HepG2 (cell line): ENCODE data around the gene SLC2A8. TPM values are rescaled to one million over a fixed set of nuclear protein-coding genes. Genes with fewer than 3 reads are reported as not detected.

ENCODE experiments used
- ATAC-seq: fragments of 200-7000 bp; cut with Tn5 transposase; 3 replicates; pipeline ENCODE4 v1.9.1; 2020; ENCODE audit warnings: mild to moderate bottlenecking, moderate library complexity
- BruUV-seq: library from RNA; stranded (reverse); fragments of 400-500 nt; replicated peaks from 2 replicates; lab custom pipeline; 2021; lab: Mats Ljungman, UMichigan
- CTCF ChIA-PET: fragments of 300-600 bp; formaldehyde crosslinking; extraction: SDS; loops from one replicate; lab custom pipeline; 2021; ENCODE audit warnings: low total read pairs, inconsistent platforms, low intra/inter-chr PET ratio; lab: Yijun Ruan, JAX
- POLR2A ChIA-PET: fragments of 350-600 bp; sonication (Branson Sonifier 250); formaldehyde crosslinking; loops from one replicate; lab custom pipeline; 2020; ENCODE audit warnings: antibody characterized with exemption, inconsistent platforms; lab: Yijun Ruan, JAX
- DNase-seq: peaks from one replicate; pipeline ENCODE4 v3.0.0-alpha.2; 2015; ENCODE audit warnings: low spot score
- FAIRE-seq: peaks from 3 replicates; lab custom pipeline; 2011; peaks lifted over from hg19 to GRCh38; lab: Jason Lieb, UNC
- H2AFZ ChIP-seq: one replicate; pipeline ENCODE4 v1.6.1; 2011; ENCODE audit warnings: low read length, inconsistent platforms
- H3K27ac ChIP-seq: fragments of 300-600 bp; 3 replicates; pipeline ENCODE4 v1.8.0; 2011; ENCODE audit warnings: mixed run types, mild to moderate bottlenecking, mixed read lengths, low read length, inconsistent platforms; ENCODE audit not compliant: insufficient read depth; ENCODE audit errors: extremely low read length
- H3K27me3 ChIP-seq, 2 experiments: fragments of 200-600 bp in 1 of 2; 2 replicates in 1 of 2; 3 replicates in 1 of 2; pipeline versions ENCODE4 v1.6.0 to v1.8.0; 2011; ENCODE audit warnings: low read length in 2 of 2, mild to moderate bottlenecking in 2 of 2, moderate library complexity in 2 of 2, inconsistent platforms in 1 of 2; ENCODE audit not compliant: insufficient read depth in 2 of 2, control insufficient read depth in 1 of 2
- H3K36me3 ChIP-seq, 2 experiments: fragments of 200-600 bp in 1 of 2; replicated peaks in 1 of 2; 2 replicates in 1 of 2; 3 replicates in 1 of 2; pipeline versions ENCODE4 v1.5.1 to v1.8.0; 2011; ENCODE audit warnings: low read length in 2 of 2, inconsistent platforms in 1 of 2; ENCODE audit not compliant: insufficient read depth in 2 of 2, control insufficient read depth in 1 of 2
- H3K4me1 ChIP-seq: 2 replicates; pipeline ENCODE4 v1.5.1; 2012; ENCODE audit warnings: low read length, inconsistent platforms; ENCODE audit not compliant: insufficient read depth
- H3K4me2 ChIP-seq: 2 replicates; pipeline ENCODE4 v1.6.0; 2011; ENCODE audit warnings: low read depth, low read length, inconsistent platforms
- H3K4me3 ChIP-seq, 3 experiments: fragments of 200-600 bp in 1 of 3; sonication (generic), shearing (Covaris generic) in 1 of 3; replicated peaks in 1 of 3; 2 replicates each; pipeline ENCODE4 v1.5.1; 2011 to 2016; ENCODE audit warnings: low read length in 3 of 3, inconsistent platforms in 2 of 3, low read depth in 2 of 3, mild to moderate bottlenecking in 2 of 3, control low read depth in 1 of 3, mixed read lengths in 1 of 3; ENCODE audit not compliant: insufficient read depth in 1 of 3
- H3K79me2 ChIP-seq: one replicate; pipeline ENCODE4 v1.6.1; 2011; ENCODE audit warnings: low read length, inconsistent platforms; ENCODE audit not compliant: insufficient read depth
- H3K9ac ChIP-seq: 2 replicates; pipeline ENCODE4 v1.6.0; 2011; ENCODE audit warnings: mild to moderate bottlenecking, low read depth, low read length, inconsistent platforms; ENCODE audit not compliant: insufficient read depth
- H3K9me3 ChIP-seq: 2 replicates; pipeline ENCODE4 v1.5.1; 2012; ENCODE audit warnings: mild to moderate bottlenecking, low read length
- H4K20me1 ChIP-seq: 2 replicates; pipeline ENCODE4 v1.6.0; 2011; ENCODE audit warnings: inconsistent platforms, mild to moderate bottlenecking, low read length, moderate library complexity; ENCODE audit not compliant: insufficient read depth
- ARNT2 ChIP-seq: sonication (generic); formaldehyde crosslinking; IDR thresholded peaks from 2 replicates; pipeline ENCODE4 v1.8.0; 2022; ENCODE audit warnings: mild to moderate bottlenecking, low read depth, missing genetic modification reagents, moderate library complexity
- EP300 ChIP-seq, 3 experiments: sonication (generic) in 1 of 3; formaldehyde crosslinking in 1 of 3; IDR thresholded peaks; 2 replicates each; pipeline versions ENCODE4 v1.5.1 to v1.6.1; 2011 to 2020; ENCODE audit warnings: low read depth in 2 of 3, low read length in 2 of 3, borderline replicate concordance in 1 of 3, improper control_type of control experiment in 1 of 3, mild to moderate bottlenecking in 1 of 3, missing genetic modification reagents in 1 of 3, moderate library complexity in 1 of 3
- MXD4 ChIP-seq: IDR thresholded peaks from 2 replicates; pipeline ENCODE4 v1.6.1; 2016; ENCODE audit warnings: mild to moderate bottlenecking, missing biosample characterization, missing genetic modification reagents
- NONO ChIP-seq, 2 experiments: fragments of 450-650 bp in 1 of 2; sonication (generic) in 1 of 2; formaldehyde crosslinking in 1 of 2; IDR thresholded peaks in 1 of 2; conservative IDR thresholded peaks in 1 of 2; 2 replicates each; pipeline versions ENCODE4 v1.6.1 to v1.8.0; 2017 to 2022; ENCODE audit warnings: mild to moderate bottlenecking in 1 of 2, missing genetic modification reagents in 1 of 2, moderate library complexity in 1 of 2
- NRL ChIP-seq: sonication (generic); formaldehyde crosslinking; IDR thresholded peaks from 2 replicates; pipeline ENCODE4 v1.5.0; 2020; ENCODE audit warnings: missing genetic modification reagents, mild to moderate bottlenecking, moderate library complexity, borderline replicate concordance
- SIX4 ChIP-seq: sonication (generic); formaldehyde crosslinking; IDR thresholded peaks from 2 replicates; pipeline ENCODE4 v1.4.0; 2020; ENCODE audit warnings: missing genetic modification reagents
- STAG1 ChIP-seq: sonication (generic); formaldehyde crosslinking; IDR thresholded peaks from 2 replicates; pipeline ENCODE4 v1.4.0; 2020; ENCODE audit warnings: missing genetic modification reagents
- ZMYM2 ChIP-seq: sonication (generic); formaldehyde crosslinking; IDR thresholded peaks from 2 replicates; pipeline ENCODE4 v1.8.0; 2022; ENCODE audit warnings: mild to moderate bottlenecking, missing genetic modification reagents
- WGBS: methylation state at CpG from one replicate; pipeline ENCODE4 v1.1.6; 2017; ENCODE audit warnings: low lambda C conversion rate; 5-methylcytosine and 5-hydroxymethylcytosine counted together
- in situ Hi-C: cut with HindIII; loops from 2 replicates; pipeline ENCODE4 v1.10.0; 2017; ENCODE audit warnings: low pct_unique_long_range_greater_than_20kb; ENCODE audit not compliant: extremely low pct_ligation_motif_present
- intact Hi-C: fragments of 100-400 bp; cut with micrococcal nuclease; formaldehyde crosslinking; loops from one replicate; pipeline ENCODE4 v1.10.0; 2022; ENCODE audit not compliant: unreplicated experiment
- polyA plus RNA-seq, 8 experiments: library from polyadenylated mRNA; depleted of rRNA in 3 of 8; stranded (reverse) in 7 of 8; unstranded in 1 of 8; fragments of >200 nt; fragmentation: Illumina TruSeq in 4 of 8; extraction: Trizol in 4 of 8; gene quantifications; 2 replicates each; pipeline versions ENCODE4 v1.2.1 to v1.2.3, GENCODE V29; 2011 to 2016; ENCODE audit warnings: low read depth in 4 of 8, missing spikeins in 1 of 8, mixed read lengths in 1 of 8; ENCODE audit not compliant: insufficient read depth in 1 of 8
- total RNA-seq, 5 experiments: library from RNA; depleted of rRNA; stranded (reverse); fragments of >200 nt; fragmentation: Illumina TruSeq; extraction: Trizol; gene quantifications; 2 replicates each; pipeline ENCODE4 v1.2.3, GENCODE V29; 2016; ENCODE audit warnings: low read depth in 1 of 5

The SLC2A8 gene
- total and polyA plus RNA-seq, 2 of the 13 experiments (the other 11 are each of a cell fraction or from before 2014, with no cell fraction given), result 22.6 to 48.6 TPM

DNA sequence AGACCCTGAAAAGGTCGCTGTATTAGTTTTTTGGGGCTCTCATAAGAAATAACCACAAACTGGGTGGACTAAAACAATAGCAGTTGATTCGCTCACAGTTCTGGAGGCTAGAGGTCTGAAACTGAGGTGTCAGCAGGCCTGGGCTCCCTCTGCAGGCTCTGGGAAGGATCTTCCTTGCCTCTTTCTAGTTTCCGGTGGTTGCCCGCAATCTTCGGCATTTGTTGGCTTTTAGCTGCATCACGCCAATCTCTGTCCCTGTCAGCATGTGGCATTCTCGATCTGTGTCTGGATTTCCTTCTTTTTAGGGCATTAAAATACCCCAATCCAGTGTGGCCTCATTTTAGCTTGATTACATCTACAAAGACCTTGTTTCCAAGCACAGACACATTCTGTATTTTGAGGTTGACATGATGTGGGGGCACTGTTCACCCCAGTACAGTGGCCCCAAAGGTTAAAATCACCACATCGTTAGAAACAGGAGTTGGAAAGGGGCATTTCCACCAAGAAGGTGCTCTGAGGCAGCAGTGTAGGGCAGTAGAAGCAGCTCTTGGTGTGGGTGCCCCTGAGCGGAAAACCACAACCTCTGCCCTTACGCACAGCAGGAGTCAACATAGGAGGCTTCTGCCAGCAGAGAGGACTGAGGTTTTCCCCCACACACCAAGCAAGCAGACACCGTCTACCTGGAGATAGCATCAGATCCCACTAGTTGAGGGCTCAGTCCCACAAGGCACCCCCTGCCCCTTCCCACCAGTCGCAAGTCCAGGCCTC is 40.7 kb downstream of the SLC2A8 start:
- ChIA-PET POLR2A (interaction anchor here (1.2 kb wide), 1 partner anchor 14 kb away, joined by 3 read pairs; the partner anchor contains the start of genes LRSAM1 and RPL12), CTCF (no interaction called here)
- WGBS, result 86% methylated on average over 12 of the region's 12 CpGs
- no TSS peak for BruUV-seq
- DNase-seq (no peak), FAIRE-seq (no peak), ATAC-seq (peak; percentile 29; the same call in 1 of the 3 replicates)
- intact Hi-C loops (no loop called here), in situ Hi-C loops (no loop called here)
- Histone ChIP-seq H3K27ac (no peak overlapping the region), H3K9ac (no peak overlapping the region), H3K4me3 (no peak overlapping the region), H3K9me3 (no peaks in the 10 kb centered on the region), H4K20me1 (no peaks in the 10 kb centered on the region), H3K4me2 (no peak overlapping the region), H3K27me3 (no peaks in the 10 kb centered on the region), H3K36me3 (peaks cover 44 to 81% of the 10 kb centered on the region in 2 experiments), H3K4me1 (no peaks in the 10 kb centered on the region), H2AFZ (no peak overlapping the region), H3K79me2 (no peaks in the 10 kb centered on the region)
- TF ChIP-seq SIX4 (CRISPR knock-in tag) (no peak), STAG1 (peak; percentile 34)

DNA sequence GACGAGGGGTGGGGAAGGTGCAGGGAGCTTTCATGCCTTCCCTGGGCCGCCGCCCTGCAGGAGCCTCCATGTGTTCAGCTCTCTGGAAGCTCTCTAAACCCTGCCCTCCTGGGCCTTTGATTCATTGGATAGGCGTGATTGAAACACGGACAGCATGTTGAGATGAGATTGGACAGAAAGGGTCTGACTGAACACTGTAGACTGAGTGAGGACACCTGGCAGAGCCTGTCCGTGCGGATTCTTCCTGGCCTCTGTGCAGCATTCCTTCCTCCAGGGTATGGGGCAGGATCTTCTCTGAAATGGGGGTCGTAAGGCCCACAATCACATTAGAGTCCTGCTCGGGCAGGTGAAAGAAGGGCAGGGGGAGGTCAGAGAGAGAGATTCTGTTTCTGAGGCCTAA is 41.4 kb downstream of the SLC2A8 start:
- WGBS, result 98% methylated on average over 5 of the region's 9 CpGs
- H3K27me3 ChIP-seq, result no peaks in the 10 kb centered on the region
- POLR2A ChIA-PET, result interaction anchor here (1.2 kb wide), 1 partner anchor 13 kb away, joined by 3 read pairs; the partner anchor contains the start of genes LRSAM1 and RPL12
- ATAC-seq, result no peak
- H3K36me3 ChIP-seq, result peaks cover 40 to 80% of the 10 kb centered on the region in 2 experiments
- H3K9me3 ChIP-seq, result no peaks in the 10 kb centered on the region
- BruUV-seq, result no TSS peak
- H2AFZ ChIP-seq, result no peak overlapping the region
- no peaks in the 10 kb centered on the region for H3K79me2 ChIP-seq
- in situ Hi-C loops (no loop called here), intact Hi-C loops (no loop called here)
- no peaks in the 10 kb centered on the region for H3K4me1 ChIP-seq
- CTCF ChIA-PET, result no interaction called here
- DNase-seq, result no peak
- FAIRE-seq, result no peak
- H3K9ac ChIP-seq, result no peak overlapping the region
- no peaks in the 10 kb centered on the region for H4K20me1 ChIP-seq
- no peak overlapping the region for H3K4me2 ChIP-seq
- no peak overlapping the region for H3K4me3 ChIP-seq
- no peak overlapping the region for H3K27ac ChIP-seq
- TF ChIP-seq MXD4 (no peak), NRL (CRISPR knock-in tag) (no peak), ZMYM2 (CRISPR knock-in tag) (no peak), EP300 (IDR thresholded peaks at IDR 0.05; ENCODE audit: low read depth in 2 of 2, low read length in 2 of 2) (no peak), EP300 (CRISPR knock-in tag; IDR thresholded peaks at IDR 0.05; ENCODE audit: borderline replicate concordance) (no peak), NONO (IDR thresholded peaks at IDR 0.05) (no peak), NONO (CRISPR knock-in tag; conservative IDR thresholded peaks at IDR 0.05) (no peak), ARNT2 (CRISPR knock-in tag) (no peak)
